Activated naive CD8-positive, alpha-beta T cell treated with anti-CD3 and anti-CD28 coated beads, Interleukin-2, amount 50 U/mL, for 24 hours (primary cell): Measurements from ENCODE around the gene NR4A1.
A peak's percentile ranks its signal among the peaks of the same experiment; 100 is the strongest.

Experiments used
- ATAC-seq: fragments of 150-1000 bp; cut with Tn5 transposase; one replicate; pipeline ENCODE4 v1.10.0; 2021
- DNase-seq: peaks from one replicate; pipeline ENCODE4 v3.0.0; 2021
- H3K27ac Mint-ChIP-seq: one replicate; pipeline ENCODE4 v1.8.0; 2021; ENCODE audit warnings: mild to moderate bottlenecking, mixed read lengths
- H3K27me3 Mint-ChIP-seq: one replicate; pipeline ENCODE4 v1.8.0; 2021; ENCODE audit warnings: mixed read lengths
- H3K36me3 Mint-ChIP-seq: one replicate; pipeline ENCODE4 v1.8.0; 2021; ENCODE audit warnings: low read depth, mixed read lengths
- H3K4me1 Mint-ChIP-seq: one replicate; pipeline ENCODE4 v1.8.0; 2021; ENCODE audit warnings: mixed read lengths
- H3K4me3 Mint-ChIP-seq: one replicate; pipeline ENCODE4 v1.8.0; 2021; ENCODE audit warnings: mild to moderate bottlenecking, moderate library complexity, mixed read lengths
- H3K9me3 Mint-ChIP-seq: one replicate; pipeline ENCODE4 v1.8.0; 2021; ENCODE audit warnings: mixed read lengths

NR4A1 gene

GRCh38 chr12:52043386-52044212 lies 7.6 kb upstream of the NR4A1 start:
- Mint-ChIP-seq H3K4me3 (no peak overlapping the region), H3K27ac (no peak overlapping the region), H3K9me3 (no peaks in the 10 kb centered on the region), H3K36me3 (peaks cover 27% of the 10 kb centered on the region), H3K27me3 (no peaks in the 10 kb centered on the region), H3K4me1 (peaks cover 59% of the 10 kb centered on the region)
- no peak for DNase-seq
- no peak for ATAC-seq

- ATAC-seq (no peak), DNase-seq (no peak)
- H3K9me3 Mint-ChIP-seq: no peaks in the 10 kb centered on the region
- H3K4me1 Mint-ChIP-seq: peaks cover 55% of the 10 kb centered on the region
- no peak overlapping the region for H3K4me3 Mint-ChIP-seq
- H3K36me3 Mint-ChIP-seq: peaks cover 29% of the 10 kb centered on the region
- H3K27me3 Mint-ChIP-seq: no peaks in the 10 kb centered on the region
- no peak overlapping the region for H3K27ac Mint-ChIP-seq
Measured at GRCh38 chr12:52044292-52044983, 6.8 kb upstream of the NR4A1 start.

- no peaks in the 10 kb centered on the region for H3K27me3 Mint-ChIP-seq
- H3K36me3 Mint-ChIP-seq: peaks cover 28% of the 10 kb centered on the region
- H3K4me3 Mint-ChIP-seq: no peak overlapping the region
- peaks cover 54% of the 10 kb centered on the region for H3K4me1 Mint-ChIP-seq
- ATAC-seq (no peak), DNase-seq (no peak)
- H3K9me3 Mint-ChIP-seq: no peaks in the 10 kb centered on the region
- H3K27ac Mint-ChIP-seq: no peak overlapping the region
Measured at GRCh38 chr12:52045794-52046199, 5.4 kb upstream of the NR4A1 start.

GRCh38 chr12:52046859-52047258 lies 4.4 kb upstream of the NR4A1 start:
- peaks cover 48% of the 10 kb centered on the region for H3K4me1 Mint-ChIP-seq

GRCh38 chr12:52049286-52049685 lies 2.0 kb upstream of the NR4A1 start:
- Mint-ChIP-seq H3K27ac (peak overlapping the region; percentile 92), H3K9me3 (no peaks in the 10 kb centered on the region), H3K36me3 (peaks cover 30% of the 10 kb centered on the region), H3K4me3 (peak overlapping the region; percentile 99), H3K4me1 (peaks cover 53% of the 10 kb centered on the region), H3K27me3 (no peaks in the 10 kb centered on the region)
- ATAC-seq (no peak), DNase-seq (no peak)

More at GRCh38 chr12:52046859-52047258, 4.4 kb upstream of the NR4A1 start:
- Mint-ChIP-seq H3K36me3 (peaks cover 30% of the 10 kb centered on the region), H3K27ac (no peak overlapping the region), H3K9me3 (no peaks in the 10 kb centered on the region), H3K4me3 (no peak overlapping the region), H3K27me3 (no peaks in the 10 kb centered on the region)
- ATAC-seq (no peak), DNase-seq (no peak)

GRCh38 chr12:52049688-52050087 lies 1.6 kb upstream of the NR4A1 start:
- ATAC-seq: no peak
- no peaks in the 10 kb centered on the region for H3K9me3 Mint-ChIP-seq
- peaks cover 27% of the 10 kb centered on the region for H3K36me3 Mint-ChIP-seq
- no peak for DNase-seq
- peak overlapping the region; percentile 92 for H3K27ac Mint-ChIP-seq
- H3K4me1 Mint-ChIP-seq: peaks cover 52% of the 10 kb centered on the region
- H3K27me3 Mint-ChIP-seq: no peaks in the 10 kb centered on the region
- H3K4me3 Mint-ChIP-seq: peak overlapping the region; percentile 99

- DNase-seq (no peak), ATAC-seq (no peak)
- H3K27me3 Mint-ChIP-seq: no peaks in the 10 kb centered on the region
- H3K4me1 Mint-ChIP-seq: peaks cover 52% of the 10 kb centered on the region
- peaks cover 30% of the 10 kb centered on the region for H3K36me3 Mint-ChIP-seq
- no peaks in the 10 kb centered on the region for H3K9me3 Mint-ChIP-seq
- peak overlapping the region; percentile 92 for H3K27ac Mint-ChIP-seq
- H3K4me3 Mint-ChIP-seq: peak overlapping the region; percentile 99
Measured at GRCh38 chr12:52050116-52050757, 1.0 kb upstream of the NR4A1 start.

- no peaks in the 10 kb centered on the region for H3K9me3 Mint-ChIP-seq
- peaks cover 40% of the 10 kb centered on the region for H3K4me1 Mint-ChIP-seq
- no peak for ATAC-seq
- H3K36me3 Mint-ChIP-seq: peaks cover 40% of the 10 kb centered on the region
- no peaks in the 10 kb centered on the region for H3K27me3 Mint-ChIP-seq
- peak overlapping the region; percentile 98 for H3K27ac Mint-ChIP-seq
- no peak for DNase-seq
- peak overlapping the region; percentile 99 for H3K4me3 Mint-ChIP-seq
Measured at GRCh38 chr12:52052468-52053186, 1.4 kb downstream of the NR4A1 start.

GRCh38 chr12:52053536-52054209 lies 2.4 kb downstream of the NR4A1 start:
- peak overlapping the region; percentile 99 for H3K4me3 Mint-ChIP-seq
- peaks cover 44% of the 10 kb centered on the region for H3K36me3 Mint-ChIP-seq
- H3K9me3 Mint-ChIP-seq: no peaks in the 10 kb centered on the region
- no peaks in the 10 kb centered on the region for H3K27me3 Mint-ChIP-seq
- H3K4me1 Mint-ChIP-seq: peaks cover 40% of the 10 kb centered on the region
- DNase-seq (no peak), ATAC-seq (no peak)
- H3K27ac Mint-ChIP-seq: peak overlapping the region; percentile 22

GRCh38 chr12:52054231-52054832 lies 3.1 kb downstream of the NR4A1 start:
- Mint-ChIP-seq H3K4me3 (peak overlapping the region; percentile 99), H3K27me3 (no peaks in the 10 kb centered on the region), H3K9me3 (no peaks in the 10 kb centered on the region), H3K27ac (no peak overlapping the region), H3K4me1 (peaks cover 37% of the 10 kb centered on the region), H3K36me3 (peaks cover 45% of the 10 kb centered on the region)
- ATAC-seq: no peak
- no peak for DNase-seq

- Mint-ChIP-seq H3K4me1 (peaks cover 30% of the 10 kb centered on the region), H3K4me3 (no peak overlapping the region), H3K27ac (no peak overlapping the region), H3K9me3 (no peaks in the 10 kb centered on the region), H3K27me3 (no peaks in the 10 kb centered on the region), H3K36me3 (peaks cover 51% of the 10 kb centered on the region)
- DNase-seq: no peak
- ATAC-seq: no peak
Measured at GRCh38 chr12:52054833-52055730, 3.8 kb downstream of the NR4A1 start.

- Mint-ChIP-seq H3K4me1 (peaks cover 23% of the 10 kb centered on the region), H3K27ac (no peak overlapping the region), H3K27me3 (no peaks in the 10 kb centered on the region), H3K36me3 (peaks cover 51% of the 10 kb centered on the region), H3K4me3 (no peak overlapping the region), H3K9me3 (no peaks in the 10 kb centered on the region)
- DNase-seq (no peak), ATAC-seq (no peak)
Measured at GRCh38 chr12:52055731-52056711, 4.8 kb downstream of the NR4A1 start.
